Measurements from ENCODE around the gene PIK3CG. TPM values are rescaled to one million over a fixed set of nuclear protein-coding genes. Genes with fewer than 3 reads are reported as not detected.
A peak's percentile ranks its signal among the peaks of the same experiment; 100 is the strongest.
"Not testable (repeated sequence)": the region's sequence is repeated elsewhere in the genome, so short reads cannot be mapped to it uniquely, and the experiment has no call there.

The PIK3CG gene
- not detected in 2 replicates for polyA plus RNA-seq (2014; cell fraction: cytosol; rRNA removed)
- not detected in 2 replicates for polyA plus RNA-seq (2014; cell fraction: nucleus; rRNA removed)

- no peak for DNase-seq (ENCODE audit: low spot score)
These were observed at the start of gene PIK3CG for GRCh38 chr7:106865130-106866041. TSS of gene PIK3CG (plus strand) at chr7:106865282. CDS start at chr7:106867562, 2,280 bp downstream.

- DNase-seq (ENCODE audit: low spot score) = no peak
These were observed 48.0 kb upstream of the PIK3CG start for GRCh38 chr7:106817098-106817497.

- no peak for DNase-seq (ENCODE audit: low spot score)
These were observed 46.3 kb upstream of the PIK3CG start for GRCh38 chr7:106818736-106819135.

GRCh38 chr7:106819546-106819945 lies 45.5 kb upstream of the PIK3CG start:
- DNase-seq (ENCODE audit: low spot score) = no peak

- no peak for DNase-seq (ENCODE audit: low spot score)
These were observed 44.5 kb upstream of the PIK3CG start for GRCh38 chr7:106820321-106821217.

GRCh38 chr7:106823631-106824030 lies 41.5 kb upstream of the PIK3CG start:
- DNase-seq (ENCODE audit: low spot score) = no peak

- no peak for DNase-seq (ENCODE audit: low spot score)
These were observed 40.6 kb upstream of the PIK3CG start for GRCh38 chr7:106824458-106824857.

GRCh38 chr7:106827626-106828025 lies 37.5 kb upstream of the PIK3CG start:
- no peak for DNase-seq (ENCODE audit: low spot score)

- no peak for DNase-seq (ENCODE audit: low spot score)
These were observed 35.6 kb upstream of the PIK3CG start for GRCh38 chr7:106829496-106829895.

- DNase-seq (ENCODE audit: low spot score) = not testable (repeated sequence)
These were observed 34.2 kb upstream of the PIK3CG start for GRCh38 chr7:106830896-106831295.

- no peak for DNase-seq (ENCODE audit: low spot score)
These were observed 28.3 kb upstream of the PIK3CG start for GRCh38 chr7:106836816-106837215.

- no peak for DNase-seq (ENCODE audit: low spot score)
These were observed 25.6 kb upstream of the PIK3CG start for GRCh38 chr7:106839511-106839910.

GRCh38 chr7:106840342-106840741 lies 24.7 kb upstream of the PIK3CG start:
- DNase-seq (ENCODE audit: low spot score) = no peak

- DNase-seq (ENCODE audit: low spot score) = no peak
These were observed 23.1 kb upstream of the PIK3CG start for GRCh38 chr7:106841896-106842390.

- peak; percentile 41 for DNase-seq (ENCODE audit: low spot score)
These were observed 20.6 kb upstream of the PIK3CG start for GRCh38 chr7:106844279-106844997.

- no peak for DNase-seq (ENCODE audit: low spot score)
These were observed 17.0 kb upstream of the PIK3CG start for GRCh38 chr7:106848049-106848448.

GRCh38 chr7:106848851-106849442 lies 16.1 kb upstream of the PIK3CG start:
- no peak for DNase-seq (ENCODE audit: low spot score)

GRCh38 chr7:106851632-106852031 lies 13.4 kb upstream of the PIK3CG start:
- not testable (repeated sequence) for DNase-seq (ENCODE audit: low spot score)

GRCh38 chr7:106853250-106853908 lies 11.7 kb upstream of the PIK3CG start:
- no peak for DNase-seq (ENCODE audit: low spot score)

- DNase-seq (ENCODE audit: low spot score) = no peak
These were observed 9.4 kb upstream of the PIK3CG start for GRCh38 chr7:106855540-106856132.
